K562 (cell line): ENCODE data around the gene SLC7A11. TPM values are rescaled to one million over a fixed set of nuclear protein-coding genes. Genes with fewer than 3 reads are reported as not detected.

Experiments
- BACH1 ChIP-seq: fragments of 200-800 bp; sonication (Bioruptor generic); IDR thresholded peaks from 2 replicates; pipeline ENCODE4 v1.6.1; 2016; ENCODE audit warnings: missing genetic modification characterization, missing compliant biosample characterization
- DACH1 ChIP-seq: fragments of 450-650 bp; IDR thresholded peaks from 2 replicates; pipeline ENCODE4 v1.6.1; 2018; ENCODE audit not compliant: partially characterized antibody
- ELF4 ChIP-seq: fragments of 450-650 bp; formaldehyde crosslinking; IDR thresholded peaks from 2 replicates; pipeline ENCODE4 v1.4.0; 2022; ENCODE audit warnings: missing genetic modification characterization
- ERF ChIP-seq: fragments of 450-650 bp; formaldehyde crosslinking; IDR thresholded peaks from 2 replicates; pipeline ENCODE4 v1.4.0; 2020; ENCODE audit warnings: mild to moderate bottlenecking, mixed read lengths
- ESRRB ChIP-seq: fragments of 250-450 bp; sonication (Bioruptor Pico); IDR thresholded peaks from 2 replicates; pipeline ENCODE4 v1.5.0; 2020; ENCODE audit warnings: mild to moderate bottlenecking, moderate library complexity, borderline replicate concordance
- ETS2 ChIP-seq: IDR thresholded peaks from 2 replicates; pipeline ENCODE4 v1.6.1; 2016; ENCODE audit warnings: borderline replicate concordance, missing genetic modification characterization, mild to moderate bottlenecking, moderate library complexity, missing compliant biosample characterization; ENCODE audit not compliant: poor library complexity, severe bottlenecking
- ETV5 ChIP-seq: sonication (generic); formaldehyde crosslinking; IDR thresholded peaks from 2 replicates; pipeline ENCODE4 v1.4.0; 2020; ENCODE audit warnings: low read depth, mild to moderate bottlenecking, missing genetic modification reagents
- HOXB6 ChIP-seq: fragments of 250-450 bp; sonication (Bioruptor Pico); IDR thresholded peaks from 2 replicates; pipeline ENCODE4 v1.5.1; 2022; ENCODE audit warnings: mild to moderate bottlenecking, borderline replicate concordance
- L3MBTL2 ChIP-seq: fragments of 450-650 bp; IDR thresholded peaks from 2 replicates; pipeline ENCODE4 v1.6.1; 2016; ENCODE audit warnings: mild to moderate bottlenecking, moderate library complexity
- MCM3 ChIP-seq: fragments of 450-650 bp; IDR thresholded peaks from 2 replicates; pipeline ENCODE4 v1.6.1; 2016
- MIER1 ChIP-seq: fragments of 450-650 bp; IDR thresholded peaks from 2 replicates; pipeline ENCODE4 v1.6.1; 2016; ENCODE audit warnings: antibody characterized with exemption, mild to moderate bottlenecking, low read depth
- NONO ChIP-seq, 2 experiments: fragments of 200-400 bp in 1 of 2; fragments of 450-650 bp in 1 of 2; formaldehyde crosslinking in 1 of 2; IDR thresholded peaks; 2 replicates each; pipeline ENCODE4 v1.6.1; 2017; ENCODE audit warnings: low read depth in 2 of 2, mild to moderate bottlenecking in 2 of 2, moderate library complexity in 2 of 2, low read length in 1 of 2
- POLR2B ChIP-seq: fragments of 450-650 bp; IDR thresholded peaks from 2 replicates; pipeline ENCODE4 v1.6.1; 2018; ENCODE audit warnings: low read depth; ENCODE audit not compliant: partially characterized antibody
- POLR2H ChIP-seq: IDR thresholded peaks from 2 replicates; pipeline ENCODE4 v1.6.1; 2016; ENCODE audit warnings: missing genetic modification characterization, low read depth, mild to moderate bottlenecking, control low read depth, missing compliant biosample characterization, moderate library complexity
- RBM15 ChIP-seq: fragments of 200-400 bp; formaldehyde crosslinking; IDR thresholded peaks from 2 replicates; pipeline ENCODE4 v1.6.1; 2018; ENCODE audit warnings: mild to moderate bottlenecking, low read length, moderate library complexity; ENCODE audit not compliant: insufficient read depth
- SIN3B ChIP-seq: fragments of 450-650 bp; IDR thresholded peaks from 2 replicates; pipeline ENCODE4 v1.6.1; 2017; ENCODE audit warnings: low read depth, mild to moderate bottlenecking, moderate library complexity
- SMAD1 ChIP-seq: fragments of 150-350 bp; IDR thresholded peaks from 2 replicates; pipeline ENCODE4 v1.6.1; 2014; ENCODE audit warnings: low read length, low read depth; ENCODE audit not compliant: partially characterized antibody
- SMARCA4 ChIP-seq: fragments of 450-650 bp; IDR thresholded peaks from 2 replicates; pipeline ENCODE4 v1.6.1; 2016
- STAT5A ChIP-seq: IDR thresholded peaks from 2 replicates; pipeline ENCODE4 v1.6.1; 2012; ENCODE audit warnings: low read length, inconsistent platforms, borderline replicate concordance
- TCF7L2 ChIP-seq: fragments of 150-350 bp; IDR thresholded peaks from 2 replicates; pipeline ENCODE4 v1.6.1; 2016; ENCODE audit warnings: low read depth, mild to moderate bottlenecking, low read length, moderate library complexity
- ZNF165 ChIP-seq: fragments of 250-450 bp; sonication (Bioruptor Pico); IDR thresholded peaks from 2 replicates; pipeline ENCODE4 v1.4.0; 2020; ENCODE audit warnings: borderline replicate concordance
- ZNF239 ChIP-seq: fragments of 250-450 bp; sonication (Bioruptor Pico); IDR thresholded peaks from 2 replicates; pipeline ENCODE4 v1.4.0; 2020; ENCODE audit warnings: mild to moderate bottlenecking
- ZNF282 ChIP-seq: sonication (generic); formaldehyde crosslinking; IDR thresholded peaks from 2 replicates; pipeline ENCODE4 v1.8.1; 2023; ENCODE audit warnings: missing genetic modification reagents
- ZNF583 ChIP-seq: fragments of 250-450 bp; sonication (Bioruptor Pico); IDR thresholded peaks from 2 replicates; pipeline ENCODE4 v1.4.0; 2020
- polyA plus RNA-seq, 8 experiments: library from polyadenylated mRNA; depleted of rRNA in 4 of 8; stranded (reverse) in 5 of 8; unstranded in 3 of 8; fragments of >200 nt; fragmentation: Nextera tagmentation in 2 of 8; fragmentation: Illumina TruSeq in 1 of 8; extraction: Ambion mirVana in 2 of 8; extraction: Trizol in 1 of 8; gene quantifications; 2 replicates each; pipeline versions ENCODE4 v1.2.1 to v1.2.3, GENCODE V29; 2011 to 2014; ENCODE audit warnings: inconsistent platforms in 1 of 8, missing spikeins in 1 of 8
- total RNA-seq, 7 experiments: library from RNA; depleted of rRNA in 6 of 7; stranded (reverse); fragments of >200 nt in 6 of 7; fragmentation: Illumina TruSeq in 2 of 7; extraction: Trizol in 2 of 7; gene quantifications; 2 replicates each; pipeline versions ENCODE4 v1.2.1 to v1.2.3, GENCODE V29; 2011 to 2021; ENCODE audit warnings: low replicate concordance in 1 of 7
- TF ChIP-seq, protein P1 (sequence below): sonication (generic); formaldehyde crosslinking; IDR thresholded peaks from 2 replicates; pipeline ENCODE4 v1.8.1; 2022; ENCODE audit warnings: missing genetic modification reagents
- TF ChIP-seq, protein P2 (sequence below): sonication (generic); formaldehyde crosslinking; IDR thresholded peaks from 2 replicates; pipeline ENCODE4 v1.8.0; 2022; ENCODE audit warnings: mild to moderate bottlenecking, missing genetic modification reagents
- TF ChIP-seq, protein P3 (sequence below): sonication (generic); formaldehyde crosslinking; IDR thresholded peaks from 2 replicates; pipeline ENCODE4 v1.8.0; 2023; ENCODE audit warnings: mild to moderate bottlenecking, missing genetic modification reagents
- TF ChIP-seq, protein P4 (sequence below): sonication (generic); formaldehyde crosslinking; IDR thresholded peaks from 2 replicates; pipeline ENCODE4 v1.8.0; 2022; ENCODE audit warnings: mild to moderate bottlenecking, missing genetic modification reagents

Gene SLC7A11
- total and polyA plus RNA-seq, 9 of the 15 experiments (the other 6 are each of a cell fraction or from before 2014, with no cell fraction given): 4.5 to 26.1 (median 13.5) TPM

DNA sequence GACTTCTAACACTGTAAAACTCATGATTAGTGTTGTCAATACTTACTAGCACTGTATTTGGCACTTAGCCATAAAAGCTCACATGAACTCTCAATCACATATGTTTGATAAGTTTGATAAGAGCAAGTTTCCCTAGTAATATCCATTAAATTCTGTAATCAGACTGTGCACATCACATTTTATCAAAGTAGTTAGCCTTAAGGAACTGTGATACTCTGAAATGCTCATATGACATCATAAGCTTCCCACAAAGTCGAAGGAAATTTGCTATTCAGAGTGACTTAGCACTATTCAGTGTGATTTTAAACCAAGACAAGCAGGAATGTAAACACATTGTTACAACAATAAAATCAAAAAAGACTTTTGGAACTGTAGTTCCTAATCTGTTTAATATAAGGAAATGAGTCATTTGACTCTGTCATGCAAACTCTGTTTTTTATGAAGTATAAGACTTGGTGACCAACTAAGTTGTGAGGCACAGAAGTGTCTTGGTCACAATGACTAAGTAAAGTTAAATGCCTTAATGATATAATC lies 6.7 kb downstream of the SLC7A11 start (continued):
- TF ChIP-seq ETS2: no peak
- TF ChIP-seq ERF (CRISPR knock-in tag): no peak
- TF ChIP-seq SMAD1: no peak
- TF ChIP-seq MIER1: no peak
- no peak for TF ChIP-seq MCM3
- TF ChIP-seq HOXB6: no peak
- TF ChIP-seq POLR2B: peak; percentile 16
- TF ChIP-seq NONO (IDR thresholded peaks at IDR 0.05; ENCODE audit: low read depth in 2 of 2, low read length in 1 of 2): no peak
- TF ChIP-seq TCF7L2: no peak
- TF ChIP-seq L3MBTL2: no peak
- no peak for TF ChIP-seq ELF4
- TF ChIP-seq RBM15: no peak
- no peak for TF ChIP-seq SIN3B
- TF ChIP-seq ZNF282 (CRISPR knock-in tag): no peak
- TF ChIP-seq ZNF583 (CRISPR knock-in tag): no peak
- no peak for TF ChIP-seq ETV5 (CRISPR knock-in tag)
- no peak for TF ChIP-seq DACH1
- TF ChIP-seq, protein P1, sequence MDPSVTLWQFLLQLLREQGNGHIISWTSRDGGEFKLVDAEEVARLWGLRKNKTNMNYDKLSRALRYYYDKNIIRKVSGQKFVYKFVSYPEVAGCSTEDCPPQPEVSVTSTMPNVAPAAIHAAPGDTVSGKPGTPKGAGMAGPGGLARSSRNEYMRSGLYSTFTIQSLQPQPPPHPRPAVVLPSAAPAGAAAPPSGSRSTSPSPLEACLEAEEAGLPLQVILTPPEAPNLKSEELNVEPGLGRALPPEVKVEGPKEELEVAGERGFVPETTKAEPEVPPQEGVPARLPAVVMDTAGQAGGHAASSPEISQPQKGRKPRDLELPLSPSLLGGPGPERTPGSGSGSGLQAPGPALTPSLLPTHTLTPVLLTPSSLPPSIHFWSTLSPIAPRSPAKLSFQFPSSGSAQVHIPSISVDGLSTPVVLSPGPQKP (CRISPR knock-in tag): no peak
- TF ChIP-seq SMARCA4: peak; percentile 82
- TF ChIP-seq, protein P2, sequence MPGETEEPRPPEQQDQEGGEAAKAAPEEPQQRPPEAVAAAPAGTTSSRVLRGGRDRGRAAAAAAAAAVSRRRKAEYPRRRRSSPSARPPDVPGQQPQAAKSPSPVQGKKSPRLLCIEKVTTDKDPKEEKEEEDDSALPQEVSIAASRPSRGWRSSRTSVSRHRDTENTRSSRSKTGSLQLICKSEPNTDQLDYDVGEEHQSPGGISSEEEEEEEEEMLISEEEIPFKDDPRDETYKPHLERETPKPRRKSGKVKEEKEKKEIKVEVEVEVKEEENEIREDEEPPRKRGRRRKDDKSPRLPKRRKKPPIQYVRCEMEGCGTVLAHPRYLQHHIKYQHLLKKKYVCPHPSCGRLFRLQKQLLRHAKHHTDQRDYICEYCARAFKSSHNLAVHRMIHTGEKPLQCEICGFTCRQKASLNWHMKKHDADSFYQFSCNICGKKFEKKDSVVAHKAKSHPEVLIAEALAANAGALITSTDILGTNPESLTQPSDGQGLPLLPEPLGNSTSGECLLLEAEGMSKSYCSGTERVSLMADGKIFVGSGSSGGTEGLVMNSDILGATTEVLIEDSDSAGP (CRISPR knock-in tag): no peak
- peak; percentile 57; the same call in 1 of the 2 replicates for TF ChIP-seq BACH1
- TF ChIP-seq, protein P3, sequence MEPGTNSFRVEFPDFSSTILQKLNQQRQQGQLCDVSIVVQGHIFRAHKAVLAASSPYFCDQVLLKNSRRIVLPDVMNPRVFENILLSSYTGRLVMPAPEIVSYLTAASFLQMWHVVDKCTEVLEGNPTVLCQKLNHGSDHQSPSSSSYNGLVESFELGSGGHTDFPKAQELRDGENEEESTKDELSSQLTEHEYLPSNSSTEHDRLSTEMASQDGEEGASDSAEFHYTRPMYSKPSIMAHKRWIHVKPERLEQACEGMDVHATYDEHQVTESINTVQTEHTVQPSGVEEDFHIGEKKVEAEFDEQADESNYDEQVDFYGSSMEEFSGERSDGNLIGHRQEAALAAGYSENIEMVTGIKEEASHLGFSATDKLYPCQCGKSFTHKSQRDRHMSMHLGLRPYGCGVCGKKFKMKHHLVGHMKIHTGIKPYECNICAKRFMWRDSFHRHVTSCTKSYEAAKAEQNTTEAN (CRISPR knock-in tag): no peak
- no peak for TF ChIP-seq ZNF165 (CRISPR knock-in tag)
- no peak for TF ChIP-seq STAT5A
- TF ChIP-seq ESRRB: no peak
- TF ChIP-seq, protein P4, sequence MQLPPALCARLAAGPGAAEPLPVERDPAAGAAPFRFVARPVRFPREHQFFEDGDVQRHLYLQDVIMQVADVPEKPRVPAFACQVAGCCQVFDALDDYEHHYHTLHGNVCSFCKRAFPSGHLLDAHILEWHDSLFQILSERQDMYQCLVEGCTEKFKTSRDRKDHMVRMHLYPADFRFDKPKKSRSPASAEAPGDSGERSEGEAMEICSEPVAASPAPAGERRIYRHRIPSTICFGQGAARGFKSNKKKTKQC (CRISPR knock-in tag): no peak
- TF ChIP-seq ZNF239 (CRISPR knock-in tag): no peak
- TF ChIP-seq POLR2H: no peak
